Cardiac muscle cell (in vitro differentiated cells and primary cell): ENCODE measurements around the gene OR56A5. TPM values are rescaled to one million over a fixed set of nuclear protein-coding genes. Genes with fewer than 3 reads are reported as not detected.

Experiments
- DNase-seq, 2 donors: peaks; one replicate each; pipeline versions ENCODE4 v3.0.0 to v3.0.0-alpha.2; 2010 to 2017; ENCODE audit warnings: low read depth in 1 of 2, low spot score in 1 of 2
- H3K27ac ChIP-seq: fragments of 200-600 bp; sonication (generic); 2 replicates; pipeline ENCODE4 v1.5.1; 2016
- H3K27me3 ChIP-seq: fragments of 200-600 bp; sonication (generic); 2 replicates; pipeline ENCODE4 v1.6.0; 2016; ENCODE audit warnings: control low read depth
- H3K36me3 ChIP-seq: fragments of 200-600 bp; sonication (generic); 2 replicates; pipeline ENCODE4 v1.5.1; 2016; ENCODE audit warnings: control low read depth
- H3K4me1 ChIP-seq: fragments of 200-600 bp; sonication (generic); 2 replicates; pipeline ENCODE4 v1.8.1; 2017; ENCODE audit warnings: low read depth, mild to moderate bottlenecking, mixed run types
- H3K4me3 ChIP-seq: fragments of 200-600 bp; sonication (generic); 2 replicates; pipeline ENCODE4 v1.5.1; 2016; ENCODE audit warnings: mild to moderate bottlenecking
- H3K9me3 ChIP-seq: fragments of 200-600 bp; sonication (generic); 2 replicates; pipeline ENCODE4 v1.5.1; 2017; ENCODE audit warnings: low read depth, mild to moderate bottlenecking, control low read depth
- CTCF ChIP-seq: IDR thresholded peaks from 2 replicates; pipeline ENCODE4 v1.5.1; 2012; ENCODE audit warnings: low read depth, mild to moderate bottlenecking, low read length
- polyA plus RNA-seq: library from polyadenylated mRNA; unstranded; fragments of >200 nt; fragmentation: Nextera tagmentation; extraction: Ambion mirVana; gene quantifications from 2 replicates; pipeline ENCODE4 v1.2.1, GENCODE V29; 2016
- total RNA-seq: library from RNA; depleted of rRNA; stranded (reverse); fragments of >200 nt; gene quantifications from 2 replicates; pipeline ENCODE4 v1.2.3, GENCODE V29; 2016

Gene OR56A5
- total and polyA plus RNA-seq, 2 experiments from 2014 or later, result not detected

- Histone ChIP-seq H3K27me3 (no peaks in the 10 kb centered on the region), H3K4me1 (no peaks in the 10 kb centered on the region), H3K36me3 (no peaks in the 10 kb centered on the region), H3K4me3 (no peak overlapping the region), H3K9me3 (no peaks in the 10 kb centered on the region), H3K27ac (no peak overlapping the region)
- TF ChIP-seq CTCF, result no peak
- no peak for DNase-seq
Observed at GRCh38 chr11:5933116-5933515, 35.2 kb downstream of the OR56A5 start.

- Histone ChIP-seq H3K9me3 (no peaks in the 10 kb centered on the region), H3K27ac (no peak overlapping the region), H3K27me3 (no peaks in the 10 kb centered on the region), H3K36me3 (no peaks in the 10 kb centered on the region), H3K4me3 (no peak overlapping the region), H3K4me1 (no peaks in the 10 kb centered on the region)
- DNase-seq, result no peak
- no peak for TF ChIP-seq CTCF
Observed at GRCh38 chr11:5932671-5933070, 35.6 kb downstream of the OR56A5 start.

GRCh38 chr11:5931061-5931460 is 37.2 kb downstream of the OR56A5 start:
- TF ChIP-seq CTCF, result no peak
- no peaks in the 10 kb centered on the region for H3K27me3 ChIP-seq
- H3K4me1 ChIP-seq, result no peaks in the 10 kb centered on the region
- no peak overlapping the region for H3K27ac ChIP-seq
- H3K36me3 ChIP-seq, result no peaks in the 10 kb centered on the region
- DNase-seq, result no peak
- H3K4me3 ChIP-seq, result no peak overlapping the region
- H3K9me3 ChIP-seq, result no peaks in the 10 kb centered on the region

GRCh38 chr11:5930614-5931013 is 37.7 kb downstream of the OR56A5 start:
- Histone ChIP-seq H3K4me1 (no peaks in the 10 kb centered on the region), H3K27me3 (no peaks in the 10 kb centered on the region), H3K4me3 (no peak overlapping the region), H3K27ac (no peak overlapping the region), H3K36me3 (no peaks in the 10 kb centered on the region), H3K9me3 (no peaks in the 10 kb centered on the region)
- no peak for DNase-seq
- no peak for TF ChIP-seq CTCF

DNA sequence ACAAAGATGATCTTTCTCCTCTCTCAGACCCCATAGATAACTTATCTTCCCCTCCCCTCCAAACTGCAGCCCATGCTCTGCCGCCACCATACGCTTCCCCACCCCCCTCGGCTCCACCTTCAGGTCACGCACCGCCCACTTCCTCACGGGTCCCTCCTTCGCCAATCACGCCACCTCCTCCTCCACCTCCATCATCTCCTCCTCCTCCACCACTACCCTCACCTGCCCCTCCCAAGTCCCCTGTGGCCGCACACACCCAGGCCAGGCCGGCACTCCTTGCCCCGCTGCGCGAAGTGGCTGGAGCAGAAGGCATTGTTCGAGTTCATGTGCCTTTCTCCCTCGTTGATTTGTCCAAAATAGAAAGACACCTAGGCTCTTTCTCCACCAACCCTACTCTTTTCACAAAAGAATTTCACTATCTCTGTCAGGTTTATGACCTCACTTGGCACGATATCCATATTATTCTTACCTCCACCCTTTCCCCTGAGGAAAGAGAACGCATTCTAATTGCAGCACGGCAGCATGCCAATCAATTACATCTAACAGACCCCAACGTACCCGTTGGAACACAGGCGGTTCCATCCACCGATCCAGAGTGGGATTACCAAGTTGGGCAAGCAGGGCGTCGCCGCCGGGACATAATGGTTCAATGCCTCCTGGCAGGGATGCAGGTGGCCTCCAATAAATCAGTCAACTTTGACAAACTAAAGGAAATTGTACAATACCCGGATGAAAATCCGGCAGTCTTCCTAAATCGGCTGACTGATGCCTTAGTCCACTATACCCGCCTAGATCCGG is 38.5 kb downstream of the OR56A5 start:
- Histone ChIP-seq H3K27me3 (no peaks in the 10 kb centered on the region), H3K4me1 (no peaks in the 10 kb centered on the region), H3K36me3 (no peaks in the 10 kb centered on the region), H3K27ac (no peak overlapping the region), H3K4me3 (no peak overlapping the region), H3K9me3 (no peaks in the 10 kb centered on the region)
- DNase-seq, result no peak
- TF ChIP-seq CTCF, result no peak
